Stimulated activated naive CD8-positive, alpha-beta T cell treated with anti-CD3 and anti-CD28 coated beads, Interleukin-15, amount 100 ng/mL, for 72 hours (primary cell): Measurements from ENCODE around the gene SLC9A4.
A peak's percentile ranks its signal among the peaks of the same experiment; 100 is the strongest.
"Not testable (repeated sequence)": the region's sequence is repeated elsewhere in the genome, so short reads cannot be mapped to it uniquely, and the experiment has no call there.

Experiments used
- ATAC-seq: fragments of 150-1000 bp; cut with Tn5 transposase; 2 replicates; pipeline ENCODE4 v1.10.0; 2021; ENCODE audit warnings: mild to moderate bottlenecking, moderate library complexity
- DNase-seq, 2 donors: peaks; one replicate each; pipeline ENCODE4 v3.0.0; 2021 to 2022
- H3K27ac Mint-ChIP-seq, 2 donors: one replicate each; pipeline ENCODE4 v1.8.0; 2022; ENCODE audit warnings: mild to moderate bottlenecking in 2 of 2, mixed read lengths in 2 of 2, moderate library complexity in 2 of 2
- H3K27me3 Mint-ChIP-seq: one replicate; pipeline ENCODE4 v1.8.0; 2022; ENCODE audit warnings: mixed read lengths
- H3K4me1 Mint-ChIP-seq: one replicate; pipeline ENCODE4 v1.8.0; 2022; ENCODE audit warnings: mild to moderate bottlenecking, mixed read lengths
- H3K4me3 Mint-ChIP-seq, 2 donors: one replicate each; pipeline ENCODE4 v1.8.0; 2022; ENCODE audit warnings: mild to moderate bottlenecking in 2 of 2, mixed read lengths in 2 of 2, moderate library complexity in 1 of 2
- H3K9me3 Mint-ChIP-seq, 2 donors: one replicate each; pipeline ENCODE4 v1.8.0; 2022; ENCODE audit warnings: mixed read lengths in 2 of 2

The SLC9A4 gene

GRCh38 chr2:102538491-102538890 lies 65.5 kb downstream of the SLC9A4 start:
- Mint-ChIP-seq H3K4me1 (no peaks in the 10 kb centered on the region), H3K4me3 (no peak overlapping the region), H3K27me3 (peaks cover 12% of the 10 kb centered on the region), H3K9me3 (no peaks in the 10 kb centered on the region), H3K27ac (no peak overlapping the region)
- DNase-seq (no peak), ATAC-seq (no peak)

- Mint-ChIP-seq H3K4me3 (no peak overlapping the region), H3K27ac (peak overlapping the region in 1 of 2 donors; percentile 42), H3K9me3 (no peaks in the 10 kb centered on the region), H3K4me1 (no peaks in the 10 kb centered on the region), H3K27me3 (peaks cover 18% of the 10 kb centered on the region)
- DNase-seq = no peak
- no peak for ATAC-seq
Measured at GRCh38 chr2:102540882-102541281, 67.9 kb downstream of the SLC9A4 start.

GRCh38 chr2:102544182-102544581 lies 71.2 kb downstream of the SLC9A4 start:
- no peaks in the 10 kb centered on the region for H3K4me1 Mint-ChIP-seq
- no peak overlapping the region for H3K27ac Mint-ChIP-seq
- no peak overlapping the region for H3K4me3 Mint-ChIP-seq
- H3K27me3 Mint-ChIP-seq = peaks cover 18% of the 10 kb centered on the region
- H3K9me3 Mint-ChIP-seq = peaks cover 17 to 21% of the 10 kb centered on the region in 2 donors
- ATAC-seq = no peak
- DNase-seq = no peak

GRCh38 chr2:102547462-102547861 lies 74.4 kb downstream of the SLC9A4 start:
- peaks cover 34 to 37% of the 10 kb centered on the region in 2 donors for H3K9me3 Mint-ChIP-seq
- no peaks in the 10 kb centered on the region for H3K4me1 Mint-ChIP-seq
- peaks cover 10% of the 10 kb centered on the region for H3K27me3 Mint-ChIP-seq
- ATAC-seq = no peak
- no peak for DNase-seq
- no peak overlapping the region for H3K27ac Mint-ChIP-seq
- no peak overlapping the region for H3K4me3 Mint-ChIP-seq

GRCh38 chr2:102549027-102549426 lies 76.0 kb downstream of the SLC9A4 start:
- ATAC-seq = no peak
- H3K27ac Mint-ChIP-seq = peak overlapping the region in 1 of 2 donors; percentile 72
- no peaks in the 10 kb centered on the region for H3K4me1 Mint-ChIP-seq

GRCh38 chr2:102550151-102550550 lies 77.1 kb downstream of the SLC9A4 start:
- H3K4me3 Mint-ChIP-seq = no peak overlapping the region
- H3K4me1 Mint-ChIP-seq = no peaks in the 10 kb centered on the region
- DNase-seq (no peak), ATAC-seq (no peak)
- no peak overlapping the region for H3K27ac Mint-ChIP-seq
- H3K9me3 Mint-ChIP-seq = peaks cover 34 to 37% of the 10 kb centered on the region in 2 donors
- peaks cover 7% of the 10 kb centered on the region for H3K27me3 Mint-ChIP-seq

More at GRCh38 chr2:102549027-102549426, 76.0 kb downstream of the SLC9A4 start:
- Mint-ChIP-seq H3K27me3 (peaks cover 8% of the 10 kb centered on the region), H3K9me3 (peaks cover 34 to 37% of the 10 kb centered on the region in 2 donors), H3K4me3 (no peak overlapping the region)
- no peak for DNase-seq

GRCh38 chr2:102551329-102552096 lies 78.5 kb downstream of the SLC9A4 start:
- H3K27ac Mint-ChIP-seq = no peak overlapping the region
- ATAC-seq = no peak
- peaks cover 34 to 37% of the 10 kb centered on the region in 2 donors for H3K9me3 Mint-ChIP-seq
- no peaks in the 10 kb centered on the region for H3K4me1 Mint-ChIP-seq
- no peak for DNase-seq
- peaks cover 7% of the 10 kb centered on the region for H3K27me3 Mint-ChIP-seq
- no peak overlapping the region for H3K4me3 Mint-ChIP-seq

- H3K27ac Mint-ChIP-seq = no peak overlapping the region
- H3K4me1 Mint-ChIP-seq = no peaks in the 10 kb centered on the region
- H3K27me3 Mint-ChIP-seq = peaks cover 7% of the 10 kb centered on the region
- H3K9me3 Mint-ChIP-seq = peaks cover 21 to 22% of the 10 kb centered on the region in 2 donors
- no peak for DNase-seq
- ATAC-seq = no peak
- no peak overlapping the region for H3K4me3 Mint-ChIP-seq
Measured at GRCh38 chr2:102553601-102554000, 80.6 kb downstream of the SLC9A4 start.

GRCh38 chr2:102558463-102558862 lies 85.4 kb downstream of the SLC9A4 start:
- H3K4me3 Mint-ChIP-seq = no peak overlapping the region
- no peak for DNase-seq
- H3K27ac Mint-ChIP-seq = no peak overlapping the region
- no peaks in the 10 kb centered on the region for H3K4me1 Mint-ChIP-seq
- ATAC-seq = no peak
- H3K27me3 Mint-ChIP-seq = peaks cover 5% of the 10 kb centered on the region
- H3K9me3 Mint-ChIP-seq = peaks cover 7% of the 10 kb centered on the region in 2 donors

GRCh38 chr2:102562542-102562941 lies 89.5 kb downstream of the SLC9A4 start:
- not testable (repeated sequence) for H3K4me1 Mint-ChIP-seq, H3K27me3 Mint-ChIP-seq, DNase-seq, H3K27ac Mint-ChIP-seq, H3K4me3 Mint-ChIP-seq, H3K9me3 Mint-ChIP-seq, ATAC-seq

GRCh38 chr2:102575888-102576287 lies 102.9 kb downstream of the SLC9A4 start:
- Mint-ChIP-seq H3K27me3 (peaks cover 16% of the 10 kb centered on the region), H3K27ac (no peak overlapping the region), H3K9me3 (peaks cover 7 to 17% of the 10 kb centered on the region in 2 donors), H3K4me1 (no peaks in the 10 kb centered on the region), H3K4me3 (no peak overlapping the region)
- ATAC-seq (no peak), DNase-seq (no peak)

- H3K4me3 Mint-ChIP-seq = no peak overlapping the region
- H3K9me3 Mint-ChIP-seq = peaks cover 2 to 13% of the 10 kb centered on the region in 2 donors
- ATAC-seq = no peak
- H3K27me3 Mint-ChIP-seq = peaks cover 16% of the 10 kb centered on the region
- H3K4me1 Mint-ChIP-seq = peaks cover 7% of the 10 kb centered on the region
- DNase-seq = no peak
- H3K27ac Mint-ChIP-seq = no peak overlapping the region
Measured at GRCh38 chr2:102578376-102578775, 105.3 kb downstream of the SLC9A4 start.

- DNase-seq (no peak), ATAC-seq (no peak)
- peak overlapping the region in 1 of 2 donors; percentile 73 for H3K27ac Mint-ChIP-seq
- peaks cover 7% of the 10 kb centered on the region for H3K4me1 Mint-ChIP-seq
- peak overlapping the region; percentile 24 to 25 for H3K4me3 Mint-ChIP-seq
- H3K27me3 Mint-ChIP-seq = peaks cover 10% of the 10 kb centered on the region
- H3K9me3 Mint-ChIP-seq = no peaks in the 10 kb centered on the region
Measured at GRCh38 chr2:102581911-102582310, 108.9 kb downstream of the SLC9A4 start.

GRCh38 chr2:102582845-102583244 lies 109.8 kb downstream of the SLC9A4 start:
- Mint-ChIP-seq H3K4me1 (peaks cover 7% of the 10 kb centered on the region), H3K27me3 (peaks cover 14% of the 10 kb centered on the region), H3K4me3 (no peak overlapping the region), H3K9me3 (no peaks in the 10 kb centered on the region), H3K27ac (no peak overlapping the region)
- DNase-seq = no peak
- no peak for ATAC-seq
